Mesothelial cell of epicardium (in vitro differentiated cells): Measurements from ENCODE around the gene CFAP77. TPM values are rescaled to one million over a fixed set of nuclear protein-coding genes. Genes with fewer than 3 reads are reported as not detected.

Experiments
- DNase-seq, 2 experiments: peaks; one replicate each; pipeline ENCODE4 v3.0.0; 2021; ENCODE audit warnings: low spot score in 2 of 2; ENCODE audit not compliant: unreplicated experiment in 2 of 2
- H3K27ac Mint-ChIP-seq: 2 replicates; pipeline ENCODE4 v1.8.0; 2021; ENCODE audit warnings: mixed read lengths
- H3K27me3 Mint-ChIP-seq: 2 replicates; pipeline ENCODE4 v1.8.0; 2021; ENCODE audit warnings: low read depth, mixed read lengths
- H3K36me3 Mint-ChIP-seq: 2 replicates; pipeline ENCODE4 v1.8.0; 2021; ENCODE audit warnings: mixed read lengths
- H3K4me1 Mint-ChIP-seq: 2 replicates; pipeline ENCODE4 v1.8.0; 2021; ENCODE audit warnings: mixed read lengths
- H3K4me3 Mint-ChIP-seq: 2 replicates; pipeline ENCODE4 v1.8.0; 2021; ENCODE audit warnings: mild to moderate bottlenecking, moderate library complexity, mixed read lengths
- H3K9me3 Mint-ChIP-seq: 2 replicates; pipeline ENCODE4 v1.8.0; 2021; ENCODE audit warnings: mixed read lengths
- total RNA-seq: library from RNA; stranded (reverse); gene quantifications from 3 replicates; pipeline ENCODE4 v1.2.1, GENCODE V29; 2021
- TF ChIP-seq, protein P1 (sequence below): fragments of 200-600 bp; sonication (generic); IDR thresholded peaks from one replicate; pipeline ENCODE4 v1.5.0; 2021; ENCODE audit warnings: antibody characterized with exemption; ENCODE audit not compliant: unreplicated experiment

The CFAP77 gene
- total RNA-seq, 1 donor from 2014 or later = not detected

DNA sequence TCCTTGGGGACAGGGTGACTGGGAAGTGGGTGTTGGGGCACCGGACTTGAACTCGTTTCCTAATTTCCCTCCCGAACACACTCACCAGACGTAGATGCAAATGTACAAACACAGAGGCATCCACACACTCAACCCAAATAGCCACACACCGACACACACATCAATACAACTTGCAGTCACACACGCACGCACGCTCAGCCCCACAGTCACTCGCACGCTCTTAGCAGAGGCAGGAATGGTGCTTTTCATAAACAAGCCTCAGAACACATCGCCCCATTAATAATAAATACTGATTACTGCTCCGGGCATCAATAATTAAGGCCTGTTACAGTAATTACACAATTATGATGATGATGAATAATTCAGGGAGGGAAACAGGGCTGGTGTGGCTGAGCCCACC lies 178.1 kb downstream of the CFAP77 start:
- H3K9me3 Mint-ChIP-seq = no peaks in the 10 kb centered on the region
- TF ChIP-seq, protein P1, sequence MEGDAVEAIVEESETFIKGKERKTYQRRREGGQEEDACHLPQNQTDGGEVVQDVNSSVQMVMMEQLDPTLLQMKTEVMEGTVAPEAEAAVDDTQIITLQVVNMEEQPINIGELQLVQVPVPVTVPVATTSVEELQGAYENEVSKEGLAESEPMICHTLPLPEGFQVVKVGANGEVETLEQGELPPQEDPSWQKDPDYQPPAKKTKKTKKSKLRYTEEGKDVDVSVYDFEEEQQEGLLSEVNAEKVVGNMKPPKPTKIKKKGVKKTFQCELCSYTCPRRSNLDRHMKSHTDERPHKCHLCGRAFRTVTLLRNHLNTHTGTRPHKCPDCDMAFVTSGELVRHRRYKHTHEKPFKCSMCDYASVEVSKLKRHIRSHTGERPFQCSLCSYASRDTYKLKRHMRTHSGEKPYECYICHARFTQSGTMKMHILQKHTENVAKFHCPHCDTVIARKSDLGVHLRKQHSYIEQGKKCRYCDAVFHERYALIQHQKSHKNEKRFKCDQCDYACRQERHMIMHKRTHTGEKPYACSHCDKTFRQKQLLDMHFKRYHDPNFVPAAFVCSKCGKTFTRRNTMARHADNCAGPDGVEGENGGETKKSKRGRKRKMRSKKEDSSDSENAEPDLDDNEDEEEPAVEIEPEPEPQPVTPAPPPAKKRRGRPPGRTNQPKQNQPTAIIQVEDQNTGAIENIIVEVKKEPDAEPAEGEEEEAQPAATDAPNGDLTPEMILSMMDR = no peak
- H3K36me3 Mint-ChIP-seq = peaks cover 5% of the 10 kb centered on the region
- H3K27ac Mint-ChIP-seq = no peak overlapping the region
- DNase-seq = no peak
- H3K27me3 Mint-ChIP-seq = peaks cover 92% of the 10 kb centered on the region
- H3K4me1 Mint-ChIP-seq = peaks cover 2% of the 10 kb centered on the region
- no peak overlapping the region for H3K4me3 Mint-ChIP-seq

DNA sequence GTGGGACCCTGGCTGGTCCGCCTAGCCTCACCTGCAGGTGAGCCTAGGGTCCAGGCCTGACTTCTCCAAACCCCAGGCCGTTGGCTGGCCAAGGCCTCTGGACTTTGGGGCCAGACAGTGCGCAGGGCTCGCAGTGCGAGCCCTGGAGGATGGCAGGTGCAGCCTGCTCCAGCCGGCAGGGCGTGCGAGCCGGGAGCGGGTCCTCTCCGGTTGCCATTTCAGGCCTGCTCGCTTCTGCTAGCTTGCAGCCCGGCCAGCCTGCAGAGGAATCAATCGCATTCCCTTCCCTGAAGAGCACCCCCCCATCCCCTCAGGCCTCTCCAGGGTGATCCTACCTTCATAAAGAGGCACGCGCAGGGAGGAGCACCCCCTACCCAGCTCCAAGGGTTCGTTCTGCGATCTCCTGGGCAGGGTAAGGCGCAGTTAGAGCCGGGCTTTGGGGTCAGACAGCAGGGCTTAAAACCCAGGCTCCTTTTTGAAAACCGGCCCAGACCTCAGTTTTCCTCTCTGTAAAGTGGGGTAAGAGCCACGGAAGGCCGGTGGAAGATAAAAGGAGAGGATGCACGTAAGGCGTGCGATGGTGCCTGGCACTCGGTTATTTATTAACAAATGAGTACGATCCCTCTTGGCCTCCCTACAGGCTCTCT lies 178.6 kb downstream of the CFAP77 start:
- TF ChIP-seq, protein P1 = no peak
- Mint-ChIP-seq H3K27me3 (peaks cover 92% of the 10 kb centered on the region), H3K36me3 (peaks cover 10% of the 10 kb centered on the region), H3K4me1 (peaks cover 2% of the 10 kb centered on the region), H3K27ac (no peak overlapping the region), H3K9me3 (no peaks in the 10 kb centered on the region), H3K4me3 (no peak overlapping the region)
- no peak for DNase-seq

DNA sequence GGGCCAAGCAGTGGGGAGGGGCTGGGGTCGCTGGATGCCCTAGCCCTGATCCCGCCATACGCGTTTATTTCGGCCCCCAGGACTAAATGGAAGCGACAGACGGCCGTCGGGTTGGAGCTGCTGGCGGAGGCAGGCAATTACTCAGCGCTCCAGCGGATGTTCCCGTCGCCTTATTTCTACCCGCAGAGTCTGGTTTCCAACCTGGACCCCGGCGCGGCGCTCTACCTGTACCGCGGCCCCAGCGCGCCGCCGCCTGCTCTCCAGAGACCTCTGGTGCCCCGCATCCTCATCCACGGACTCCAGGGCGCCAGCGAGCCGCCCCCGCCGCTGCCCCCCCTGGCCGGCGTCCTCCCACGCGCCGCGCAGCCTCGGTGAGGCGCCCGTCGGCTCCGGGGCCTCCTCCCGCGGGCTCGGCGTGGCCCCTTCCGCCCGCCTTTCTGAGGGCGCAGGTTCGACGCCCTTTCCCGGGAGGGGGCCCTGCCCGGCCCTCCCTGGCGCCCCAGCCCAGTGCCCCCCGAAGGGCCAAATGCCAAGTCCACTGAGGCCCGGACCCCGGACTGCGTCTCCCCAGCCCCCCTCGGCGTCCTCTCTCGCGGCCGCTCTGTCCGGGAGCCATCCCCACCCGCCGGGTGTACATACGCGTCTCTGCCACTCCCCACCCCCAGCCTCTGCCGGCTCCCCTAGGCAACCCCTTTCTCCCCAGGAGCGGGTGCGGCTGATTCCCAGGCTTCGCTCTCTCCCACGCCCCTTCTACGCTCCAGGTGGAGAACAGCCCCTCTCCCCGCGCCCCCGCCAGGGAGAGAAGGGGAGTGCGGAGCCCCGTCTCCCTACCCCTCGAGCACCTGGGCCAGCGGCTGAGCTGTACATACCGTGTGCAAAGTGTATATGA lies 179.4 kb downstream of the CFAP77 start:
- no peak for DNase-seq
- peaks cover 15% of the 10 kb centered on the region for H3K36me3 Mint-ChIP-seq
- H3K4me1 Mint-ChIP-seq = peaks cover 2% of the 10 kb centered on the region
- H3K27ac Mint-ChIP-seq = no peak overlapping the region
- peaks cover 88% of the 10 kb centered on the region for H3K27me3 Mint-ChIP-seq
- H3K9me3 Mint-ChIP-seq = no peaks in the 10 kb centered on the region
- TF ChIP-seq, protein P1 = no peak
- peak overlapping the region; percentile 33 for H3K4me3 Mint-ChIP-seq

DNA sequence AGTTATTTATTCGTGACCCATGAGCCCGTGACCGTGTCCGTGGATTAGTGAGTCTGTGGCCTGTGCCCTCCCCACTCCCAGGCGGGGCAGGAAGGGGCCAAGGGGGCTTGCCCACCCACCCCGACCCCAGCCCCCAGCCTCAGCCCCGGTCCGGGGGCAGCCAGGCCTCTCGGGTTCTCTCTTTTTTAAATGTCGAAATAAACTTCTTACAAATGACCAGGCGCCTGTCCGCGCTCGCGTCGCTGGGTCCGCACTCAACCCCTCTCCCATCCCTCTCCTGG lies 180.0 kb downstream of the CFAP77 start:
- Mint-ChIP-seq H3K27me3 (peaks cover 82% of the 10 kb centered on the region), H3K36me3 (peaks cover 20% of the 10 kb centered on the region), H3K9me3 (no peaks in the 10 kb centered on the region), H3K4me3 (no peak overlapping the region), H3K27ac (no peak overlapping the region), H3K4me1 (peaks cover 2% of the 10 kb centered on the region)
- no peak for DNase-seq
- TF ChIP-seq, protein P1 = no peak

DNA sequence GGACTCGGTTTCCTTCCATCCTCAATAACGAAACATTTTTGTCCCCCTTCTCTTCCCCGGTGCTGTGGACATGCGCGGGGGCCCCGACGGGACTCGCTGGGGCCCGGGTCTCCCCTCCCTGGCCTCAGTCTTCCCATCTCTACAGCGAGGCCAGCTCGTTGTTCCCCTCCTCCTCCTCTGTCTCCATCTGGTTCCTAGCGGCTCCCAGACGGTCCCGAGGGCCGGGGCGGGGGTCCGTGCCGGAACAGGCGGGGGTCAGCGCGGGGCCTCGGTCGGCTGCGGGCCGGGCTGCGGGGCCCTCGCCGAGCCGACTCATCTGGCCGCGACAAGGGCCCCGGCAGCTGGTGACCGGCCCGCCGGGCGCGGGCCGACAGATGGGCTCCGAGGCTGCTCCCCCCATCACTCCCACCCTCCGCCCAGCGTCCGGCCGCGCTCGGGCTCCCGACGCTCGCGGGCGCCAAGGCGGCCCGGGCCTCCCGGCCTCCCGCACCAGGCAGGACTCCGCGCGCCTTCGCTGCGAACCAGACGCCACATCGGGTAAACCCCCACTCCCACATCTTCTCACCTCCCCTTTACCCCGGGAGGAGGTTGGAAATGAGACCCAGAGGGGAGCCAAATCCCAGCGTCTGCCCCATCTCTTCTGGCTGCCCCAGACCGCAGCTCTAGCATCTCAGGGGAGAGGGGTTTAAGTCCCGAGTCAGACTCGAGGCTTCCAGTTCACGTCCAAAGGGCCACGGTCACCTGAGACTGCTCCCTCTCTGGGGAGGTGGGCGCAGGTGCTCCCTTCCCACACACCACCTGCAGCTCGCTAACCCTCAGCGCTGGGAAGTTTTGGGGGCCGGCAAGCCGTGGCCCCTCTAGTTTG lies 180.5 kb downstream of the CFAP77 start:
- peaks cover 22% of the 10 kb centered on the region for H3K36me3 Mint-ChIP-seq
- DNase-seq = no peak
- TF ChIP-seq, protein P1 = no peak
- peaks cover 76% of the 10 kb centered on the region for H3K27me3 Mint-ChIP-seq
- H3K27ac Mint-ChIP-seq = no peak overlapping the region
- peaks cover 2% of the 10 kb centered on the region for H3K4me1 Mint-ChIP-seq
- no peaks in the 10 kb centered on the region for H3K9me3 Mint-ChIP-seq
- no peak overlapping the region for H3K4me3 Mint-ChIP-seq
